ENCODE measurements around the gene ZNF91. TPM values are rescaled to one million over a fixed set of nuclear protein-coding genes. Genes with fewer than 3 reads are reported as not detected.

The ZNF91 gene
- total and polyA plus RNA-seq, 2 donors (not counting 1 experiment from before 2014, with no cell fraction given): 10.9 to 17.8 TPM

- TF ChIP-seq EZH2 (IDR thresholded peaks at IDR 0.05; ENCODE audit: low read length, missing control alignments) (no peak), CTCF (conservative IDR thresholded peaks at IDR 0.05 in 1 of 2, IDR thresholded peaks at IDR 0.05 in 1 of 2; ENCODE audit: low read depth in 1 of 2, low read length in 2 of 2) (peak; percentile 16 to 32)
- Histone ChIP-seq H4K20me1 (ENCODE audit: control insufficient read depth, extremely low read depth, insufficient read depth, low read length) (no peaks in the 10 kb centered on the region), H3K9ac (ENCODE audit: insufficient read depth, low read length) (no peak overlapping the region), H3K9me3 (ENCODE audit: control insufficient read depth, insufficient read depth, low read depth, low read length) (no peaks in the 10 kb centered on the region), H3K79me2 (ENCODE audit: control insufficient read depth, insufficient read depth, low read length) (no peaks in the 10 kb centered on the region), H2AFZ (ENCODE audit: low read length) (no peak overlapping the region), H3K4me3 (replicated peaks in 1 of 4; ENCODE audit: control extremely low read depth in 1 of 4, insufficient read depth in 1 of 4, low read depth in 3 of 4, low read length in 4 of 4) (no peak overlapping the region), H3K4me1 (ENCODE audit: control insufficient read depth, extremely low read depth, insufficient read depth, low read length) (no peaks in the 10 kb centered on the region), H3K27ac (ENCODE audit: insufficient read depth, low read length) (no peak overlapping the region), H3K4me2 (ENCODE audit: extremely low read depth, insufficient read depth, low read length) (no peak overlapping the region), H3K36me3 (ENCODE audit: control insufficient read depth, insufficient read depth, low read length) (no peaks in the 10 kb centered on the region), H3K27me3 (ENCODE audit: control insufficient read depth, insufficient read depth, low read length) (no peaks in the 10 kb centered on the region)
- DNase-seq (ENCODE audit: low read depth in 2 of 2): no peak
Measured at GRCh38 chr19:23439623-23440022, 44.4 kb upstream of the ZNF91 start.

- no peak for TF ChIP-seq CTCF (conservative IDR thresholded peaks at IDR 0.05 in 1 of 2, IDR thresholded peaks at IDR 0.05 in 1 of 2; ENCODE audit: low read depth in 1 of 2, low read length in 2 of 2)
- no peak for TF ChIP-seq EZH2 (IDR thresholded peaks at IDR 0.05; ENCODE audit: low read length, missing control alignments)
- Histone ChIP-seq H3K27ac (ENCODE audit: insufficient read depth, low read length) (no peak overlapping the region), H3K9ac (ENCODE audit: insufficient read depth, low read length) (no peak overlapping the region), H3K4me2 (ENCODE audit: extremely low read depth, insufficient read depth, low read length) (no peak overlapping the region), H3K27me3 (ENCODE audit: control insufficient read depth, insufficient read depth, low read length) (no peaks in the 10 kb centered on the region), H3K4me3 (replicated peaks in 1 of 4; ENCODE audit: control extremely low read depth in 1 of 4, insufficient read depth in 1 of 4, low read depth in 3 of 4, low read length in 4 of 4) (no peak overlapping the region), H3K36me3 (ENCODE audit: control insufficient read depth, insufficient read depth, low read length) (no peaks in the 10 kb centered on the region), H3K9me3 (ENCODE audit: control insufficient read depth, insufficient read depth, low read depth, low read length) (no peaks in the 10 kb centered on the region), H4K20me1 (ENCODE audit: control insufficient read depth, extremely low read depth, insufficient read depth, low read length) (no peaks in the 10 kb centered on the region), H3K79me2 (ENCODE audit: control insufficient read depth, insufficient read depth, low read length) (no peaks in the 10 kb centered on the region), H3K4me1 (ENCODE audit: control insufficient read depth, extremely low read depth, insufficient read depth, low read length) (no peaks in the 10 kb centered on the region), H2AFZ (ENCODE audit: low read length) (no peak overlapping the region)
- DNase-seq (ENCODE audit: low read depth in 2 of 2): no peak
Measured at GRCh38 chr19:23437901-23438300, 42.6 kb upstream of the ZNF91 start.

- Histone ChIP-seq H3K79me2 (ENCODE audit: control insufficient read depth, insufficient read depth, low read length) (no peaks in the 10 kb centered on the region), H3K27ac (ENCODE audit: insufficient read depth, low read length) (no peak overlapping the region), H3K9ac (ENCODE audit: insufficient read depth, low read length) (no peak overlapping the region), H4K20me1 (ENCODE audit: control insufficient read depth, extremely low read depth, insufficient read depth, low read length) (no peaks in the 10 kb centered on the region), H3K9me3 (ENCODE audit: control insufficient read depth, insufficient read depth, low read depth, low read length) (no peaks in the 10 kb centered on the region), H3K4me3 (replicated peaks in 1 of 4; ENCODE audit: control extremely low read depth in 1 of 4, insufficient read depth in 1 of 4, low read depth in 3 of 4, low read length in 4 of 4) (no peak overlapping the region), H3K27me3 (ENCODE audit: control insufficient read depth, insufficient read depth, low read length) (no peaks in the 10 kb centered on the region), H2AFZ (ENCODE audit: low read length) (no peak overlapping the region), H3K4me1 (ENCODE audit: control insufficient read depth, extremely low read depth, insufficient read depth, low read length) (no peaks in the 10 kb centered on the region), H3K36me3 (ENCODE audit: control insufficient read depth, insufficient read depth, low read length) (no peaks in the 10 kb centered on the region), H3K4me2 (ENCODE audit: extremely low read depth, insufficient read depth, low read length) (no peak overlapping the region)
- TF ChIP-seq CTCF (conservative IDR thresholded peaks at IDR 0.05 in 1 of 2, IDR thresholded peaks at IDR 0.05 in 1 of 2; ENCODE audit: low read depth in 1 of 2, low read length in 2 of 2): no peak
- no peak for TF ChIP-seq EZH2 (IDR thresholded peaks at IDR 0.05; ENCODE audit: low read length, missing control alignments)
- DNase-seq (ENCODE audit: low read depth in 2 of 2): no peak
Measured at GRCh38 chr19:23436944-23437343, 41.7 kb upstream of the ZNF91 start.

Measured in fibroblast of lung (primary cell).